GM18868 (cell line): ENCODE results near the gene ZNF511.
A peak's percentile ranks its signal among the peaks of the same experiment; 100 is the strongest.

Experiments
- ATAC-seq: cut with Tn5 transposase; IDR thresholded peaks from one replicate; pipeline ENCODE4 v1.9.1; 2021; ENCODE audit warnings: mild to moderate bottlenecking, moderate library complexity; ENCODE audit not compliant: unreplicated experiment

ZNF511 gene

GRCh38 chr10:133274751-133275683, 33.7 kb upstream of the ZNF511 start:
- ATAC-seq: peak; percentile 53

- ATAC-seq: peak; percentile 34
Measured at GRCh38 chr10:133275684-133276092, 33.0 kb upstream of the ZNF511 start.

GRCh38 chr10:133276100-133276434, 32.6 kb upstream of the ZNF511 start:
- no peak for ATAC-seq

GRCh38 chr10:133276435-133277201, 32.1 kb upstream of the ZNF511 start, which contains the start of gene ADAM8:
ADAM8 (minus strand) TSS chr10:133276868; CDS start chr10:133276817, 51 bp downstream.
- ATAC-seq: peak; percentile 50

- no peak for ATAC-seq
Measured at GRCh38 chr10:133277277-133277992, 31.3 kb upstream of the ZNF511 start.

GRCh38 chr10:133277993-133278576, 30.6 kb upstream of the ZNF511 start:
- ATAC-seq: no peak

GRCh38 chr10:133278577-133279265, 30.0 kb upstream of the ZNF511 start:
- ATAC-seq: peak; percentile 35

GRCh38 chr10:133279326-133280226, 29.1 kb upstream of the ZNF511 start:
- no peak for ATAC-seq

- no peak for ATAC-seq
Measured at GRCh38 chr10:133280391-133281059, 28.2 kb upstream of the ZNF511 start.

GRCh38 chr10:133281084-133281483, 27.6 kb upstream of the ZNF511 start:
- no peak for ATAC-seq

- no peak for ATAC-seq
Measured at GRCh38 chr10:133281628-133282372, 26.9 kb upstream of the ZNF511 start.

- no peak for ATAC-seq
Measured at GRCh38 chr10:133282846-133283390, 25.8 kb upstream of the ZNF511 start.

GRCh38 chr10:133283931-133284330, 24.8 kb upstream of the ZNF511 start:
- no peak for ATAC-seq

GRCh38 chr10:133285217-133285616, 23.5 kb upstream of the ZNF511 start:
- ATAC-seq: no peak

- no peak for ATAC-seq
Measured at GRCh38 chr10:133286366-133286765, 22.3 kb upstream of the ZNF511 start.

- no peak for ATAC-seq
Measured at GRCh38 chr10:133287832-133288500, 20.7 kb upstream of the ZNF511 start.

- ATAC-seq: no peak
Measured at GRCh38 chr10:133289761-133290160, 19.0 kb upstream of the ZNF511 start.
